Measurements from ENCODE around the gene FAM227B.

DNA sequence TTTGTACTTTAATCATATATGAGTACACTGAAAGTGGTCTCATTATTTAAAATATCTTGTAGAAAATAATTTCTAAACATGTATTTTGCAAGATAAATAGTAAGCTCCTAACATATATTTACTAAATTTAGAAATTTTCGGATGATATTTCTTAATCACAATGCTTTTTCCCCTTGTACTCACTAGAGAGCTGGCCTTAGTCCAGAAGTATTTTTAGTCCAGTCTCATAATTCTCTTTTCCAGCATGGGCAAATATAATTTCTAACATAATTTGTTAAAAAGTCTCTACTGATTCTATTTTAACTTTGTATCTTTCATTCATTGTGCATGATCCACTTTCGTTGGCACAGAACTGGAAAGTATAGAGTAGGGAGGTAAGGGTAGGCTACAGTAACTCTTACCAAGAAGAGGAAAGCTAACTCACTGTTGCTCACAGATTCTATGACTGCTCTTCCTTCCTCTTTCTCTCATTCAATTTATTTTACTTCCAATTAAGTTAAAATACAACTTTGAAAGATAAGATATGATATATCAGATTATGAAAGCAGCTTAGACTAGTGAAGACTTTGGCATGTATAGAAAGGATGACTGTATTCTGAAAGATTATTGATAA, 158.3 kb downstream of the FAM227B start:
- no peak for TF ChIP-seq CTCF (IDR thresholded peaks at IDR 0.05)
- no peak for TF ChIP-seq POLR2A (IDR thresholded peaks at IDR 0.05)
